Kidney glomerular epithelial cell (primary cell): ENCODE measurements around the gene LRRC37A2.
"Not testable (repeated sequence)": the region's sequence is repeated elsewhere in the genome, so short reads cannot be mapped to it uniquely, and the experiment has no call there.

Experiments
- DNase-seq: peaks from one replicate; lab custom pipeline; 2025; lab: John Stamatoyannopoulos, UW

Gene LRRC37A2

DNA sequence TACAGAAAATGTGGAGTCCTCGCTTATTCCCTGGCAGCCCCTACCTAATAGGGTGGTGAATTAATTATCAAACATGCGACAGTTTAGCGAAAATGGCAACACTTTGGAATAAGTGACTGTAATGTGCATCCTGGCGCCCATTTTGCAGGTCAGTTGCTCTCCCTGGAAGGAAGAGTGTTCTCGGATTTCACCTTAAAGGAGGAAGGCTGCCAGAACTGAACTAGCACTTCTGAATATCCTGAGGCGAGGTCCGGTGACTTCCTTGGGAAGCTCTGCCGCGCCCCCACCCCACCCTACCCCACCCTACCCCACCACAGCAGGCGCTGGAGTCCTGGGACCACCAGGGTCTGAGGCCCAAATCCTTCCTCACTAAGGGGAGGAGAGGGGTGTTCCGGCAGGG, at the start of gene LRRC37A2:
Gene LRRC37A2, plus strand, starts transcription at position 301 of the 400 bp plus-strand sequence. CDS start 245 bp downstream, outside the sequence.
- DNase-seq: not testable (repeated sequence)

DNA sequence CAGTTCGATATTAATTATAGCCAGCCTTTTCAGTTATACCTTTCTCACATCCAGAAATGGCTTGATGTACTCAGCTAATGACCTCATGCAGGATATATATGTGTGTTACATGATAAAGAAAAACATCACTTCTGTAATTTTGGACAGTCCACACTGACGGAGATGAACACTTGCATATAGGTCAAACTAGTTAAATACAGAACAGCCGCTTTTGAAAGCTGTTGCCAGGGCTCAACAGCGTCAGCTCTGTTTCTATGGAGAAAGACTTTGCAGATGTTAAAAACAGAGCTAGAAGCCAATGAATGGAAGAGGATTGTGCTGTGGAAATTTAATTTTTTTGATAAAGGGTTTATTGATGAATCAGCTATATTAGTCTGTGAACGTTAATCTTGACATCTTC, 44.6 kb upstream of the LRRC37A2 start:
- DNase-seq: not testable (repeated sequence)

DNA sequence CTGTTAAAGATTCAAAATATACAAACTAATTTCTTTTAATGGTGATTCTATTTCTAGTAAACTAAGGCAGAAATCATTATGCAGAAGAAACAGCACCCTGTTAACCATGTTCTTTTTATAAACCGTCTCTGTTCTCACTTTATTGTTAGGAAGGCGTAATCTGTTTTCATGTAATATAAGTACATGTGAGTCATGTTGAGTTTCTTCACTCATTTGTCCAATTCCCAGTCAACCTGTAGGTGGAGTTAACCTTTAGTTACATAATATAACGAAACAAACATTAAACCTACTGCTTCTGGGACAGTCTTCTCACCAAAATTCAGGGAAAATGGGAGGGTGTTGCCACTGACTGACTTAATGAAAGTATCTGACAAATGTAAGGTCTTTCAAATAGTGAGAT, 37.8 kb upstream of the LRRC37A2 start:
- not testable (repeated sequence) for DNase-seq

DNA sequence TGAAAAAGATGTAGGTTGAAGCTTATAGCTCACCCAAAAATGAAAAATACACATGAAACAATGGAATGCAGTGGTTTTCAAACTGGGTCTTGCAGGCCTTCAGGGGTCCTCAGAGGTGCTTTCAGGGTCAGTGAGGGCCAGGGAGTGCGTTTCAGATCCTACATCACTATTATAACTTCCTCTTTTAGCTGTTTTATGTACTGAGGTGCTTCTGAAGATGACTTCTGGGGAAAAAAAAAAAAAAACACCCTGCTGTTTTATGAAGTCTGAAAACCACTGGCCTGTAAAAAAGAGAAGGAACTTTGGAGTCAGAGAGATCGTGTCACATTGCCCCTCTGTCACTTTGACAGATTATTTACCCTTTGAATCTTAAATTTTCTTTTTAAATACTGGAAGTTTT, 36.7 kb upstream of the LRRC37A2 start:
- DNase-seq: not testable (repeated sequence)

DNA sequence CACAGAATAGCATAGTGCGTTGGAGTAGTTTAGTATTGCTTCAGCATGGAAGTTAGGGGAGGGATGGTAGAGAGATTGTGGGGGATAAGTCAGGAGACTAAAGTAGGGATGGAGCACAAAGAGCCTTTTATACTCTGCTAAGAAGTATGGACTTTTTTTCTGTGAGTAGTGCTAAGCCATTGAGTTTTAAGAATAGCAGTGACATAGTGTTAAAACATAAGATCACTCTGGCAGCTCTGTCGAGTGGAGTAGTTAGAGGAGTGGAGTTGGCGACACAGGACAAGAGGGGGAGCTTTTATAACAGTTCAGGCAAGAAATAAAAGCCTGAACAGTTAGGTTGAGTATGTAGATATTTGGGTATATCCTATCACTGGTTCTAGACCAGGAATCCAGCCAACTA, 33.4 kb upstream of the LRRC37A2 start:
- not testable (repeated sequence) for DNase-seq

DNA sequence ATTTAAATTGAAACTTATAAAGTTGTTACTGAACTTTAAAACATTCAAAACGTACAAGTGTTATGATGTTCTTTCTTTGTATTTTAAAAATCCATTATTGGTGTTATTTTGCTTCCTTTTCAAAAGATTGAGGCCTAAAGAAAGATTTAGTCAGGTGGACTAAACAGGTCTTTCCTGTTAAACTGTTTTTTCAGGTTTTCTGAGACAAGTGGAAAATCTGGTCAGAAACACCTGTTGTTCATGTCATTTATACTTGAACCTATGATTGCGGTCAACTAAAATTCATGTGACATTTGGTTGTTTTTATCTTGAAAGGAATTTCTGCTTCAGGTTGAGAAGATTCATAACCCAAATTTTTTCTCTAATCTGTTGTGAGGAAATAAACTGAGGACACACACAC, 31.0 kb upstream of the LRRC37A2 start:
- DNase-seq: not testable (repeated sequence)

DNA sequence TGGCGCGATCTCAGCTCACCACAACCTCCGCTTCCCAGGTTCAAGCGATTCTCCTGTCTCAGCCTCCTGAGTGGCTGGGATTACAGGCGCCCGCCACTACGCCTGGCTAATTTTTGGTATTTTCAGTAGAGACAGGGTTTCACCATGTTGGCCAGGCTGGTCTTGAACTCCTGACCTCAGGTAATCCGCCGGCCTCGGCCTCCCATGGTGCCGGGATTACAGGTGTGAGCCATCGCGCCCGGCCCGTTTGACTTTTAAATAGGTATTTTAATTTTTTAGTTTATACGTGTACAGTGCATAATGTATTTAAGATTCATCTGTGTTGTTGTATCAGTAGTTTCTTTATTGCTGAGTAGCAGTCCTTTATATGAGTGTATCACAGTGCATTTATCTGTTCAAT, 20.2 kb upstream of the LRRC37A2 start:
- DNase-seq: not testable (repeated sequence)

DNA sequence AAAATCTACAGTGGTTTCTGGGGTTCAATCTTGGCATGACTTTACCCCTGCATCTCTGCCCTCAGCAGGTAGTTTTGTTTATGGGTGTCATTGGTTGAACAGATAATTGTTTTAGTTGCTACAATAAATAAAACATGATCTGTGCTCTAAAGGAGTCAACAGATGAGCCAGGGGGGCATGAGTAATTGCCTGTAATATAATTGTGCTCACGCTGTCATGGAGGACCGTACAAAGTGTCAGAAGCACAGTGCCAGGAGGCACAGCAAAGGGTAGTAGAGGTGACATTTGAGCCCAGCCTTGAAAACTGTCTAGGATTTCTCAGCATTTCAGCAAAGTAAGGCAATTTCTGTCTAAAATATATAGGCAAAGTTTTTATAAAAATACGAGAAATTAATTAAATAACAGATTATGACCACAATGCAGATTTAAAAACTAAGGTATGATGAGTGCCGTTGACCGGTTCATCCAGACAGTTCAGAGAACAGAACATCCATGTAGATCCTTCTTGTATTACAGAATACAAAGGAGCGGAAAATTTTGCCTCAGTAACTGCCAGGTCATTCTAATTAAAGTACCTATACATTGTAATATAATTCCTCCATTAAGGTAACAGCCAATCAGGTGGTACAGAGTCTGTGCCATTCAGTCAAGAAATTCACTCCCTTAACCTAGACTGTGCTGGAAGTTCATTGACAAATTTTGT, 12.7 kb upstream of the LRRC37A2 start:
- DNase-seq: not testable (repeated sequence)

DNA sequence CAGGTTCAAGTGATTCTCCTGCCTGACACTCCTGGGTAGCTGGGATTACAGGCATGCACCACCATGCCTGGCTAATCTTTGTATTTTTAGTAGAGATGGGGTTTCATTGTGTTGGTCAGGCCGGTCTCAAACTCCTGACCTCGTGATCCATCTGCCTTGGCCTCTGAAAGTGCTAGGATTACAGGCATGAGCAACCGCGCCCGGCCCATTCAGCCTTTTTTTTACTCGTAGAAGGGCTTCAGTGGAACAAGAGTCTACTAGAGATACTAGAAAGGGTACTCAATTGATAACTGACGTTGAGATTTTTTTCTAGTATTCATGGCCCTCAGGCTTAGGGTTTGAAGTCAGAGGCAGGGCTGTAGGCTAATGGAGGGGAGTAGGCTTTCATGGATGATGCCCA, 6.4 kb upstream of the LRRC37A2 start:
- DNase-seq: not testable (repeated sequence)

DNA sequence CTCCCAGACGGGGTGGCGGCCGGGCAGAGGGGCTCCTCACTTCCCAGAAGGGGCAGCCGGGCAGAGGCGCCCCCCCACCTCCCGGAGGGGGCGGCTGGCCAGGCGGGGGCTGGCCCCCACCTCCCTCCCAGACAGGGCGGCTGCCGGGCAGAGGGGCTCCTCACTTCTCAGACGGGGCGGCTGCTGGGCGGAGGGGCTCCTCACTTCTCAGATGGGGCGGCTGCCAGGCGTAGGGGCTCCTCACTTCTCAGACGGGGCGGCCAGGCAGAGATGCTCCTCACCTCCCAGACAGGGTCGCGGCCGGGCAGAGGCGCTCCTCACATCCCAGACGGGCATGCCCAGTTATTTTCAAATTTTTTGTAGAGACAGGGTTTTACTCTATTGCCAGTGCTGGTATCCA, 22.4 kb downstream of the LRRC37A2 start:
- DNase-seq: not testable (repeated sequence)

DNA sequence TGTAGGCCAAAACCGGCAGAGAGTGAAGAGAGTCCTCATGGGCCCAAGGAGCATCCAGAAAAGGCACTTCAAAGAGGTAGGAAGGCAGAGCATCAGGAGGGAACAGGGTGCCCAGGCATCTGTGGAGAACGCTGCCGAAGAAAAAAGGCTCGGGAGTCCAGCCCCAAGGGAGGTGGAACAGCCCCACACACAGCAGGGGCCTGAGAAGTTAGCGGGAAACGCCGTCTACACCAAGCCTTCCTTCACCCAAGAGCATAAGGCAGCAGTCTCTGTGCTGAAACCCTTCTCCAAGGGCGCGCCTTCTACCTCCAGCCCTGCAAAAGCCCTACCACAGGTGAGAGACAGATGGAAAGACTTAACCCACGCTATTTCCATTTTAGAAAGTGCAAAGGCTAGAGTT, 36.3 kb downstream of the LRRC37A2 start:
- not testable (repeated sequence) for DNase-seq

DNA sequence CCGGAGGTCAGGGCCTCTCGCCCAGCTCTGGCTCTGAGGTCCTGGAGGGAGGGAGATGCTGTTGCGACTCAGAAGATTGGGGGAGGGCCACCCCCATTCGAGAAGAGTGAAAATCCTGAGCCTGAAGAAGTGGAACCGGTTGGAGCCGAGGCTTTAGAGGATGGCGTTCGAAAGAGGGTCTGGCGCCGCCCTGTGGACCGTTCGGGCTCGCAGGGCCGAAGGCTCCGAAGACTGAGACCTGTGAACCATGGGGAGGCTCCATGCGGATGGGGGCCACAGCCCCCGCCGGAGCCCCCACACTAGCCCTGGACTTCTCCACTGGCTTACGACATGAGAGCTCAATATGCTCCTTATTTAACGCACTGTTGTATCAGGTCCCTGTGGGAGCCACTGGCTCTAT, 46.9 kb downstream of the LRRC37A2 start:
- DNase-seq: not testable (repeated sequence)

DNA sequence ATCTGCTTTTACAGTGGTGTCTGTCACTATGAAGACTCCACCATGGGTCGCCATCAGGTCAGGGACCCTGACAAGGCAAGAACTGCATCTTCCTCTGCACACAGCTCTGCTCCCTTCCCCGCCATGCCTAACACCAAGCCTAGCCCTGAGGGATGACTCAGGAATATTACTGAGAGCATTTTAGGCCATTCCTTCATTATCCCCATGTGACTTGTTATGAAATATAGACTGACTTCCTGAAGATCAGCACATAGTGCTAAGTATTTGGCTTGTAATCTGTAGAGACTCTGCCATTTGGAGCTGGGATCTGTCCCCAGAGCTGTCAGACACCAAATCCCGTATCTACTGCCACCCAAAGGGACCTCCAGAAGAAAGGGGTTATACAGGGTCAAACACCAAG, 47.8 kb downstream of the LRRC37A2 start:
- not testable (repeated sequence) for DNase-seq

DNA sequence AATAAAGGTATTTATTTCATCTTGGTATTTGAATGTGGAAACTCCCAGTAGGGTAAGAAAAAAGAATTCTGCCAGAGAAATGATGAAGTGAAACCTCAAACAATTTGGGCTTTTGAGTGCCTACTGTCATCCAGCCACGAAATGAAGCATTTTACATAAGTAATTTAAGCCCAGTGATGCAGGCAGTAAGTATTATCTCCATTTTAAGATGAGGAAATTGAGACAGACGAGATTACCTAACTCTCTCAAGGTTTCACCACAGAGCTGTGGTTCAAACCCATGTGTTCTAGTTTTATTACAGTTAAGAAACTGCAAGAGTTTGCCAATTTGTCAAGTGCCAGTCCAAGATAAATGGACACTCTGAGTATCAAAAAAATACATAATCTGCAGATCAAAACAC, 54.0 kb downstream of the LRRC37A2 start:
- not testable (repeated sequence) for DNase-seq

DNA sequence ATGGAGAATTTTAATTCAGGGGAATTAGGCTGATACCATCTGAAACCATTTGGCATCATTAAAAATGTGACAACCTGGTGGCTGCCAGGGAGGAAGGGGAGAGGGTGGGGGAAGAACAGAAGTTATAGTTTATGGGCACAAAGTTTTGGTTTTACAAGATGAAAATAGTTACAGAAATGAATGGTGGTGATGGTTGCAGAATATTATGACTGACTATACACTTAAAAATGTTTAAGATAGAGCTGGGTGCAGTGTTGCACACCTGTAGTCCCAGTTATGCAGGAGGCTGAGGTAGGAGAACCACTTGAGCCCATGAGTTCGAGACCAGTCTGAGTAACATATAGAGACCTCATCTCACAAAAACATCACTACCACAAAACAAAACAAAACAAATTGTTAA, 54.7 kb downstream of the LRRC37A2 start:
- DNase-seq: not testable (repeated sequence)

DNA sequence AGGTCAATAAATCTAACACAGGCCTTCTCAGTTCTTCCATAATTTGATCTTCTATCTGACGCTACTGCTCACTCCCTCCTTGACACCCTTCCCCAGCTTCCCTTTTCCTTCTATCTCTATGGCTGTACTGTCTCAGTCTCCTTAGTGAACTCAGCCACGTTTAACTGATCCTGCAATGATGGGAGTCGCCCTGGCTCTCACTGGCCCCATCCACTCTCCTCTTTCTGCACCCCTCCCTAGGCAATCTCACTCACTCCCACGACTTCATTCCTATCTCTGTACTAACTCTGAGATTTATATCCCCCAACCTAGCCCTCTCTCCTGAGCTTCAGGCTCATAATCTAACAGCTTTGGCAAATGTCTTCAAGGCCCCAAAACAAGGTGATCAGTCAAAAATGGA, 59.5 kb downstream of the LRRC37A2 start:
- not testable (repeated sequence) for DNase-seq

DNA sequence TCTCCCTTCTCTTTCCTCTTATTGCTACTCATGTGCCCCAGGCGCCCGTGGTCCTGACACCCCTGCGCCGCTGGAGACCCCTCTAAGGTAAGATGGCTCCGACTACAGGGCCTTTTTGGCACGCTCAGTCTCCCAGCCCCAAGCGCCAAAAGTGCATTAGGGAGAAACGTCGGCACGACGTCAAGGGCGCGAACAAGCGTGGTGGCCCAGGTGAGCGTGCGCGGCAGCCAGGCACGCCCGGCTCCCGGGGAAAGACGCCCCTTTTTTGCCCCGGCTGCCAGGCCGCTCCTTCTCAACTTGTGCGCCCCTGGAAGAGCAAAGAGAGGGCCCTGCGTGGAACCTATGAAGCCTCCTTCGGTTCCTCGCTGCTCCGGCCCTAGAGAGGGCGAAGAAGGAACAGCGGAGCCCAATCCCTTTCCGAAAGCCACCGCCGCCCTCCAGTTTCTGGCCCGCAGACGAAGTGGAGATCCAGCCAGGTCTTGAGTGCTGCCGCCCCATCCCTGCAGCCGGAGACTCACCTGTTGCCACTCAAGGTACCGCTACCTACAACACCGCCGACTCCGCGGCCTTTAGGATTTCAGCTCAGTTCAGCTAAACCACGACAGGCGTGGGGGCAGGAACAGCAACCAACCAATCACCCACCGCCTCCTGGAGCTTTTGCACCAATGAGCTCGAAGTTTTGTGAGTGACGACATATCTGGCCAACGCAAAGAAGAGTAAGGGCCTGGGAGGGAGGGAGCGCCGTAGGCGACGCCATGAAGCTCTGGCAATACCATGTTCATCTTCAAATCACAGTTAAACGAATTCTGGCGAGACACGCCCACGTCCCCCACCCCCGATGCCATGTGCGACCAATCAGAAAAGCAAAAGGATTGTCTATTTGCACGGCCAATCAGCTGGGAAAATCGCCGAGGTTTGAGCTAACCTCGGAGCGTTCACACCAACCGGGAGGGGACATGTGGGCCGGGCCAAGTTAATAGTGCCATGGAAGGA, 67.1 kb downstream of the LRRC37A2 start, which contains the start of gene ARL17A:
Gene ARL17A, minus strand, starts transcription at position 609 of the 993 bp plus-strand sequence. CDS start 3,369 bp downstream, outside the sequence.
- DNase-seq: not testable (repeated sequence)

DNA sequence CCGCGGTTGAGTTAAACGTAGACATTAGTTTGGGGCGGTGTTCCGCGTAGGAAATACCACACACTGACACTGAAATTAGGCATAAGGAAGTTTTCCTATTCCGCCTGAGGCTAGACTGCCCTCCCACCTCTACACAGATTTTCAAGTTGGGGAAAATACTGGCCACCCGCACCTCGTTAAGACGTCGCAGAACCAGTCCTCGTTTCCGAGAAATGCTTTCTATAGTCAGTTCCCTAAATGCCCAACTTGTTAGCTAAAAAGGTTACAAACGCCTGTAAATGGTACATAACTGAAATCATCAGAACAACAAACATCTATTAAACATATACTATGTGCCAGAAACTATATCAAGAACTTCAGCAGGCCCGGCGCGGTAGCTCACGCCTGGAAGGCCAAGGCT, 67.8 kb downstream of the LRRC37A2 start:
- DNase-seq: not testable (repeated sequence)

DNA sequence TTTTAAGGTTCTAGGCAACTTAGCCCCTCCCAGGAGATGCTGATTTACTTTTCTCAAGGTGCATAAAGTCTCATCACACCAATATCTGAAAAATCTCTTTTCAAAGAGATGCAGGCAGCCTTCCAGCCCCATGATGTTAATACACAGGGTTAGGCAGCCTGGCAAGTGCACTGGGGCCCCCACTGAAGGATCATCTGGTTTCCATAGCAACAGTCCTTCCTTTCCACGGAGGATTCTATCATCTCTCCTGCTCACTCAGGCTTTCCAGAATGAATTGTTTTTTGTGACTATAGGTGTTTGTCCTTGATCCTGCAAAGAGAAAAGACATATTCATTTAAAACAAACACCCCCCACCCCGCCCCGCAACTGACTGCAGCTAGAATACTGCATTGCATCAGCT, 73.2 kb downstream of the LRRC37A2 start:
- not testable (repeated sequence) for DNase-seq

DNA sequence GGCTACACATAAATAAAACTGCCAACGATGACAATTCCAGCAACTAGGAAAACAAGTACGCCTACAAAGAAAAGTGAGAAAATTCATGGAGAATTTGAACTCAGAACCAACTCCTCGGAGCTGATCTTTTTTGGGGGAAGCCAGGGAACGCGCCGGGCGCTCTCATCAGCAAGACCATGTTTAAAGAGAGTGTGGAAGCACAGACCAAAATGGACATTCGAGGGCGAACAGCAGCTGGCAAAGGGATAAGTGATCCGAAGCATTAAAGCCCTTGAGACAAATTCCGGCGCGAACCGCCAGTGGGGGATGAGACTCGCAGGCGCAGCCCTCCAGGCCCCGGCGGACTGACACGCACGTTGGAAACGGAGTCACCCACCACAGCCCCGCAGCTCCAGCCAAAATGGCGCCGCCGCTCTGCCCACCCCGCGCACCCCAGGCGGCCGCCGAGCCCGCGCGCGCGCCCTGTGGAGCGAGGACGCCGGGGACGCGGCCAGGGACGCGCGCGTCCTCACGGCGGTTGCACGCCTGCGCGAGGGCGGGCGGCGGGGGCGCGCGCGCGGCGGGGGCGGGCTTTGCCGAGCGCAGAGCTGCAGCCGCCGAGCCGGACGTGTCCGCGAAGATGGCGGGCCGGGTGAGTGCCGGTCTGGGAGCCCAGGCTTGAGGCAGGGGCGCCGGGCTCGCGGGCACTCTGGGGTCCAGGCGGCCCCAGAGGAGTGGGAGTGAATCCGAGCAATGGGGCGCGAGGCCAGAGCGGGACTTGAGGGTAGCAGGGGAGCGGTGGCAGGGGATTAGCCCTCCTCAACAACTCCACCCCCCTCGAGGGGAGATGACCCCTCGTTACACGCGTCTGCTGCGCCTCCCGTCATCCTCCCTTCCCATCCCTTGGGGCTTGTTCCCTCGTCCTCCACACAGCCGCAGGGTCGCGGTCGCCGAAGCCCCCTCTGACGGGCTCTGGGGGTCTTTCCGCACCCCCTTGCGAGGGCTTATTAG, 78.2 kb downstream of the LRRC37A2 start, which contains the start of gene NSF:
Gene NSF, plus strand, starts transcription at position 513 of the 990 bp plus-strand sequence. Its CDS starts 107 bp downstream, at position 620.
- not testable (repeated sequence) for DNase-seq

DNA sequence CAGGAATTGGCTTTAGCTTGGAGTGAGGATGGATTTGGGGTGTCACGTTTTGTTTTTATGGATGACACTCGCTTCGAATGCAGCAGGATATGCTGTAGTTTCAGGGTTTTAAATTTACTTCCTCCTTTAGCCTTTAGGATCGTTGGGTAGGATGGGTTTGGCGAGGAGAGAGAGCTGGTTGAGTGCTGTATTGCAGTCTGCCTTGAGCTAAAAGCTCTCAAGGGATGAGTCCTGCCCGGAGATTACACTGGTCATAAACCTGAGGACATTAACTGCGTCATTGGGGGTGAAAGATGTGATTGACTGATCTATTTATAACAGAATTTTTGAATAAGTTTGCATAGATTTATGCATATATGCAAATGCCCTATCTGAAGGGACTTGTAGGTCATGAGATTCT, 79.1 kb downstream of the LRRC37A2 start:
- DNase-seq: not testable (repeated sequence)
